Epithelial cell of alveolus of lung (primary cell): ENCODE data around the gene OXER1. TPM values are rescaled to one million over a fixed set of nuclear protein-coding genes. Genes with fewer than 3 reads are reported as not detected.

Experiments used
- total RNA-seq: library from RNA; depleted of rRNA; stranded (reverse); fragments of >200 nt; gene quantifications from 2 replicates; pipeline ENCODE4 v1.2.1, GENCODE V29; 2015

The OXER1 gene, protein sequence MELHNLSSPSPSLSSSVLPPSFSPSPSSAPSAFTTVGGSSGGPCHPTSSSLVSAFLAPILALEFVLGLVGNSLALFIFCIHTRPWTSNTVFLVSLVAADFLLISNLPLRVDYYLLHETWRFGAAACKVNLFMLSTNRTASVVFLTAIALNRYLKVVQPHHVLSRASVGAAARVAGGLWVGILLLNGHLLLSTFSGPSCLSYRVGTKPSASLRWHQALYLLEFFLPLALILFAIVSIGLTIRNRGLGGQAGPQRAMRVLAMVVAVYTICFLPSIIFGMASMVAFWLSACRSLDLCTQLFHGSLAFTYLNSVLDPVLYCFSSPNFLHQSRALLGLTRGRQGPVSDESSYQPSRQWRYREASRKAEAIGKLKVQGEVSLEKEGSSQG
- total RNA-seq: 0.13 and 0.32 TPM in 2 replicates

GRCh38 chr2:42764096-42764495, at the start of gene OXER1:
Gene OXER1 (minus strand): TSS chr2:42764135. CDS start chr2:42764062, 73 bp downstream.

DNA sequence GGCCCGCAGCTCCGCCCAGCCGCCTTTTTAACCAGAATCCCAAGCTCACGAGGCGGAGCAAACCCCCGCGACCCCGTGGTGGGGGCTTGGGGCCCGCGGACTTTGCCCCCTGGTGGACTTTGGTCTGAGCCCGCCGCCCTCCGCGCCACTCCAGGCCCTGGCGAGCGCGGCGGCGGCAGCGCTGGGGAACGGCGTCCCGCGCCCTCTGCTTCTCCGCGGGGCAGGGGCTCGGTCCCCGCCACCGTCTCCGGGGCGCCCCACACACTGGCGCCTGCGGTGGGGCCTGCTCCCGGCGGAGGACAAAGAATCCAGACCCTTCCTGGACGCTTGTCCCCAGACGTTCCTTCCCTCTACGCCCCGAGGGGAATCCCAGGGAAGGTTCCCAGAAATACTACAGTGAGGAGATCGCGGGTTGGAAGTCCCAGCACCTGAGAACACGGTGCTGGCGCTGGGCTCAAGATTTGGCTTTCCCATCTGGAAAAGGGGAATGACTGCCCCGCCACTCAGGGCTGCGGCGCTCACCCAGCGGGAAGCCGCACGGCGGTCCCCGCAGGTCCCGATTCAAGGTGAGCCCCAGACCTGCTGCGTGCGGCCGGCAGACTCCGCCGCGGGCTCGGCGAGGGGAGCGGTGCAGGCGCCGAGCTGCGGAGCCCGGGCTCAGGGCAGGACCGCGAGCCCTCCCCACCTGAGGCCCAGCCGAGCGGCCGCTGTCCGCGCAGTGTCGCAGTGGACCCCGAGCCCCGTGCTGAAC, 28.8 kb upstream of the OXER1 start, which contains the start of gene HAAO:
HAAO (minus strand) TSS at position 1 of the 751 bp plus-strand sequence. CDS start 47 bp downstream, outside the sequence.

Other genes with a start within 250 kb of the OXER1 start
- 16.4 and 27.5 TPM in 2 replicates for gene MTA3, start 195.5 kb downstream of the OXER1 start, total RNA-seq
- 2.7 and 7.3 TPM in 2 replicates for gene HAAO, start 28.4 kb upstream of the OXER1 start, total RNA-seq